ENCODE results near the gene GRIPAP1. TPM values are rescaled to one million over a fixed set of nuclear protein-coding genes. Genes with fewer than 3 reads are reported as not detected.

GRIPAP1 gene
- total RNA-seq, 4 donors from 2014 or later = 25.1 to 44.5 (median 32.2) TPM

DNA sequence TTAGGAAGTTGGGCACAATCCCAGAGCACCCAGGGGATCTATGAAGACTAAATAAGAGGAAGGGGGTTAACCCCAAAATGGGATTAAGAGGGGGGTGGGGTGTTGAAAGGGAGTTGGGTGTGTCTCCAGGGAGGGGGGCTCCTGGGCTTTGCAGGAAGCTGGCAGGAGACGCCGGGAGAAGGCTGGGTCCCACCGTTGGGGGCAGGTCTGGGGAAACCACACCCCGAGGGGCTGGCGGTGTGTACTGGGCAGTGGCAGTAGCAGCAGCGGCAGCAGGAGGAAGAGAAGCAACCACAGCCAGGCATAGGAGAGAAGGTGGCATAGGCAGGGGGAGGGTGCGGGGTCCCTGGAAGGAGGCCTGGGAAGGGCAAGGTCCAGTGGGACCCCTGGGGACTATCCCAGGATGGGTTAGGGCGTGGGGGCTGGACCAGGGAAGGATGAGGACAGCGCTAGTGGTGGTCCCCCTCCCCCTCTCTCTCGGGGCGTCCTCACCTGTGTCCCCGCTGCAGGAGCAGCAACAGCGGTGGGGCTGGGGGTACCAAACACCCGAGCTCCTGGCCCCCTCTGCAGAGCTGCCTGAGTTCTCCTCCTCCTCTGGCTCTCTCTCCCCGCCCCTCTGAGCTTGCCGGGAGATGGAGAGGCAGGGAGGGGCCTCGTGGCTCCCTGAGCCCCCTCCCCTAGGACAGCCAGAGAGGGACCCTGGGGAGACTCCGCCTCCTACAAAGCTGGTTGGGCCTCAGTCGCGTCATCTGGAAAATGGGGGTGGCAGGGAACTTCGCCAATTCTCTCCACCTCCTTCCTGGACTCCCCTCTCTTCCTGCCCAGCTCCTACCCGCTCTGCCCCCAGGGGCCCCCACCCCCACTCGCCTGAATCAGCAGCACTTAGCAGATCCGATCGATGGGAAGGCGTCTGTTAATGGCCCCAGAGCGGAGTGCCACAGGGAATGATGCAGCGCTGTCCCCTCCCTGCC, 30.5 kb downstream of the GRIPAP1 start, which contains the start of gene KCND1:
Gene KCND1, minus strand, starts transcription at position 596 of the 971 bp plus-strand sequence. CDS start 1,573 bp downstream, outside the sequence.
- DNase-seq (ENCODE audit: low spot score) (no peak), ATAC-seq (ENCODE audit: low FRiP score) (peak; percentile 50)
- TF ChIP-seq, protein P1, sequence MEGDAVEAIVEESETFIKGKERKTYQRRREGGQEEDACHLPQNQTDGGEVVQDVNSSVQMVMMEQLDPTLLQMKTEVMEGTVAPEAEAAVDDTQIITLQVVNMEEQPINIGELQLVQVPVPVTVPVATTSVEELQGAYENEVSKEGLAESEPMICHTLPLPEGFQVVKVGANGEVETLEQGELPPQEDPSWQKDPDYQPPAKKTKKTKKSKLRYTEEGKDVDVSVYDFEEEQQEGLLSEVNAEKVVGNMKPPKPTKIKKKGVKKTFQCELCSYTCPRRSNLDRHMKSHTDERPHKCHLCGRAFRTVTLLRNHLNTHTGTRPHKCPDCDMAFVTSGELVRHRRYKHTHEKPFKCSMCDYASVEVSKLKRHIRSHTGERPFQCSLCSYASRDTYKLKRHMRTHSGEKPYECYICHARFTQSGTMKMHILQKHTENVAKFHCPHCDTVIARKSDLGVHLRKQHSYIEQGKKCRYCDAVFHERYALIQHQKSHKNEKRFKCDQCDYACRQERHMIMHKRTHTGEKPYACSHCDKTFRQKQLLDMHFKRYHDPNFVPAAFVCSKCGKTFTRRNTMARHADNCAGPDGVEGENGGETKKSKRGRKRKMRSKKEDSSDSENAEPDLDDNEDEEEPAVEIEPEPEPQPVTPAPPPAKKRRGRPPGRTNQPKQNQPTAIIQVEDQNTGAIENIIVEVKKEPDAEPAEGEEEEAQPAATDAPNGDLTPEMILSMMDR (IDR thresholded peaks at IDR 0.05) = no peak

DNA sequence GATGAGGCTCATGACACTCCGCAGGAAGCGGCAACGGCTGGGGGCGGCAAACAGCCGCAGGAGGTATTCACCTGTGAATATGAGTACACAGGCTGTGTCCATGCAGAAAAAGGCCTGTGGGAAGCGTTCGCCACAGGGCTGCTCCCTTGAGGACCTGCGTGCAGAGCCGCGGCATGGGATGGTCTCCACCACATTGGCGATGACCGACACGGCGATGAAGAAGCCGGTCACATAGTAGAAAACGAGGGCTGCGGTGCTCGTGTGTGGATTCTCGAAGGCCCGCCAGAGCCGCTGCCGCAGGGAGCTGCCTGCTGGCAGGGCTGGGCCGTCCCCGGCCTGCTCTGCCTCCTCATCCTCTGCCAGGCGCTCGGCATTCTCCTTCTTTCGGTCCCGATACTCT, 32.6 kb downstream of the GRIPAP1 start:
- TF ChIP-seq, protein P1 (IDR thresholded peaks at IDR 0.05) = no peak
- no peak for DNase-seq (ENCODE audit: low spot score)
- ATAC-seq (ENCODE audit: low FRiP score) = no peak

DNA sequence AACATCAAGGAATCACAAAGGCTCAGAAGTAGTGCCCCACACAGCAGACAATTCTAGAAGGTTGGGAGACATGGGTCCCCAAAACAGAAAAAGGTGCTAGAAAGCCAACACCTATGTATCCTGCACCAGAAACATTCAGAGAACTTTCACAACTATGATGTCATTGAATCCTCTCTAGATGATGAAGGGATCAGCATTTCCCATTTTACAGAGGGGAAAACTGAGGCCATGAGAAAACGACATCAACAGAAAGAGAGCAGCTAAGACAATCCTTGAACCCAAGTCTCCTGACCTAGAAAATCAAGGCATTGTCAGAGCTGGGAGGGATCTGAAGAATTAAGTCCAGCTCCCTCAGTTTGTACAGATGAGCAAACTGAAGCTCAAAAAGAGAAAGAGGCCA, 33.7 kb downstream of the GRIPAP1 start:
- ATAC-seq (ENCODE audit: low FRiP score) (no peak), DNase-seq (ENCODE audit: low spot score) (no peak)
- TF ChIP-seq, protein P1 (IDR thresholded peaks at IDR 0.05) = no peak

DNA sequence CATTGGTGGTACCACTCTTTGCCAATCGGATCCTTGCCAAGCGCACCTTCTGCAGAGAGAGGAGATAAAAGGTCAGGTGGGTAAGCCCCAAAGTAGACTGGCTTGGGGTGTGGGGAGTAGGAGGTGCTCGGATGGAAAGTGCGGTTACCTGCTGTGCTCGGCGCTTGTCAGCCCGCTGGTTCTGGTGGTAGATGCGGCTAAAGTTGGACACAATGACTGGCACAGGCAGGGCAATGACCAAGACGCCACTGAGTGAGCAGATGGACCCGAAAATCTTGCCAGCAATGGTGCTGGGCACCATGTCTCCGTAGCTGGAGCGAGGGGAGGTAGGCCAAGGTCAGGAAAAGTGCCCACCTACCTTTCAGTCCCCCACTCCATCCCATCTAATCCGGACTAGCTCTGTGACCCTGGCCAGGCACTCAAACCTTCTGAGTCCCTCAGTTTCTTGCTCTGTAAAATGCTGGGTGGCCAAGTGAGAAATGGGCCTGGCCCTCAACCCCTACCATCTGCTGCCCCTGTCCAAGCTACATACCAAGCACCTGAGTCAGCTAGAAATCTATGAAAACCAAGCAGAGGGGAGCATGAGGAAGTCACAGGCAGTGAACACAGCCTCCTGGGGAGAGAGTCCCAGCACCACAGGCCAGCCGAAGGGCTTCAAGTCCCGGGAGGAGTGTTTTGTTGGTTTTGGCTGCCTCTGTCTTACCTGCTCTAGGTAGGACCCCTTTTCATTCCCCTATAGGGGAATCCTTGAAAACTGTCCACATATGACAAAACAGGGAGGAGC, 35.1 kb downstream of the GRIPAP1 start:
- TF ChIP-seq, protein P1 (IDR thresholded peaks at IDR 0.05) = no peak
- ATAC-seq (ENCODE audit: low FRiP score) = no peak
- no peak for DNase-seq (ENCODE audit: low spot score)

DNA sequence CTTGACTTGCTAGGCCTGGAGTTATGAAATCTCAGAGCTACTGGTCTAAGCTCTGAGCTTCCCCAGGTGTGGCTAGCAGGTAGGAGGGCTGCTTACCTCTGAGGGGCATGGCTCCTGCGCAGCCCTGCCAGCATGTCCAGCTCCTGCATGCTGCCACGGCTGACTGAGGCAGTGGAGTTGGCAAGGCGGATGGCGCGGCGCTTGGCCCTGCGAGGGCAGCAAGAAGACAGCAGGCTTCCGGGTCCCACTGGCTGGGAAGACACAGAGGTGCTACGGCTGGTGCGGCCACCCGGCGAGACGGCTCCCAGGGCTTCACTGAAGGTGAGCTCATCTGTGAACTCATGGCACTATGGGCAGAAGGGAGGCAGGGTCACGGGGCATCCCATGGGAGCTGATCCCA, 36.1 kb downstream of the GRIPAP1 start:
- no peak for ATAC-seq (ENCODE audit: low FRiP score)
- no peak for DNase-seq (ENCODE audit: low spot score)
- TF ChIP-seq, protein P1 (IDR thresholded peaks at IDR 0.05) = no peak

DNA sequence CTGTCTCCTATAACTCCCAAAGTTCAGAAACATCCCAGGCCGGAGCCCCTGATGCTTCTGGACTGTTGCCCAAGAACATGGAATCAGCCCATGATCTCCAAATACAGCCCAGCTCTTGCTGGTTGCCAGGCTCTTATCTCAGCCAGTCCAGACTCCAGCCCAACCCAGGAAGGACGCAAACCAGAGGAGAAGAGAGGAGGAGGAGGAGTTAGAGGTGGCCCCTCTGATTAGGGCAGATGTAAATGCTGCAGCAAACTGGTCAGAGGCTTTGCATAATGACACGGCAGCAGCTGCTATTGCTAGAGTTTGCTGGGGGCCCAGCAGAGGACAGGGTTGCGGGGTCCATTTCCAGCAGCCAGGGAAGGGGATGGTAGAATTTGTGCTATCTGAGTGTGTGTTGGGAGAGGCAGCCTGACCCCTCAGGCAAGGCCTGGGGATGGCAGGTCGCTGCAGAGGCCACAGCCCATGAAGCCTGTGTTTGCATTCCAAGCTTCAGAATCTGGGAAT, 40.4 kb downstream of the GRIPAP1 start:
- ATAC-seq (ENCODE audit: low FRiP score) (no peak), DNase-seq (ENCODE audit: low spot score) (no peak)

More for the DNA sequence above, 40.4 kb downstream of the GRIPAP1 start:
- TF ChIP-seq, protein P1 (IDR thresholded peaks at IDR 0.05) = no peak

Data from omental fat pad (tissue), 4 donors.